NCI-H446 treated with DMSO at 0.1 percent for 48 hours (cell line): ENCODE data around the gene PLXNA3.
"Not testable (repeated sequence)": the region's sequence is repeated elsewhere in the genome, so short reads cannot be mapped to it uniquely, and the experiment has no call there.

Experiments used
- DNase-seq: peaks from one replicate; lab custom pipeline; 2025; lab: John Stamatoyannopoulos, UW

Gene PLXNA3

GRCh38 chrX:154501423-154501822 lies 43.3 kb downstream of the PLXNA3 start:
- not testable (repeated sequence) for DNase-seq

- DNase-seq, result no peak
Measured at GRCh38 chrX:154502098-154502497, 44.0 kb downstream of the PLXNA3 start.

- DNase-seq, result no peak
Measured at GRCh38 chrX:154502989-154503388, 44.9 kb downstream of the PLXNA3 start.

GRCh38 chrX:154505734-154506133 lies 47.7 kb downstream of the PLXNA3 start:
- DNase-seq, result no peak

- DNase-seq, result no peak
Measured at GRCh38 chrX:154506483-154507332, 48.6 kb downstream of the PLXNA3 start.

GRCh38 chrX:154507673-154508383 lies 49.7 kb downstream of the PLXNA3 start:
- no peak for DNase-seq

- no peak for DNase-seq
Measured at GRCh38 chrX:154508384-154508745, 50.3 kb downstream of the PLXNA3 start.

GRCh38 chrX:154509455-154509854 lies 51.4 kb downstream of the PLXNA3 start:
- no peak for DNase-seq

- DNase-seq, result no peak
Measured at GRCh38 chrX:154511761-154512160, 53.7 kb downstream of the PLXNA3 start.

- DNase-seq, result no peak
Measured at GRCh38 chrX:154512879-154513553, 54.9 kb downstream of the PLXNA3 start.

- DNase-seq, result no peak
Measured at GRCh38 chrX:154513716-154514115, 55.6 kb downstream of the PLXNA3 start.

GRCh38 chrX:154515090-154515965 lies 57.2 kb downstream of the PLXNA3 start:
- no peak for DNase-seq

GRCh38 chrX:154515966-154516655 lies 58.0 kb downstream of the PLXNA3 start, which contains the start of gene FAM3A:
FAM3A (minus strand) TSS chrX:154516232; CDS start chrX:154515772, 460 bp downstream.
- peak; percentile 69 for DNase-seq

- no peak for DNase-seq
Measured at GRCh38 chrX:154516656-154517100, 58.6 kb downstream of the PLXNA3 start.

GRCh38 chrX:154517101-154517781 lies 59.2 kb downstream of the PLXNA3 start:
- no peak for DNase-seq

GRCh38 chrX:154519389-154519788 lies 61.3 kb downstream of the PLXNA3 start:
- DNase-seq, result no peak

GRCh38 chrX:154525606-154526490 lies 67.8 kb downstream of the PLXNA3 start:
- DNase-seq, result no peak

- peak; percentile 29 for DNase-seq
Measured at GRCh38 chrX:154526901-154527675, 69.0 kb downstream of the PLXNA3 start.
